AG09319 (cell line): ENCODE data around the gene KLF13.
A peak's percentile ranks its signal among the peaks of the same experiment; 100 is the strongest.

Experiments used
- DNase-seq: peaks from one replicate; pipeline ENCODE4 v3.0.0-alpha.2; 2010; ENCODE audit warnings: low read depth; ENCODE audit errors: extremely low read depth
- TF ChIP-seq, protein P1 (sequence below): IDR thresholded peaks from 2 replicates; pipeline ENCODE4 v1.5.1; 2011; ENCODE audit warnings: low read depth, mild to moderate bottlenecking, inconsistent platforms, low read length, moderate library complexity

KLF13 gene

DNA sequence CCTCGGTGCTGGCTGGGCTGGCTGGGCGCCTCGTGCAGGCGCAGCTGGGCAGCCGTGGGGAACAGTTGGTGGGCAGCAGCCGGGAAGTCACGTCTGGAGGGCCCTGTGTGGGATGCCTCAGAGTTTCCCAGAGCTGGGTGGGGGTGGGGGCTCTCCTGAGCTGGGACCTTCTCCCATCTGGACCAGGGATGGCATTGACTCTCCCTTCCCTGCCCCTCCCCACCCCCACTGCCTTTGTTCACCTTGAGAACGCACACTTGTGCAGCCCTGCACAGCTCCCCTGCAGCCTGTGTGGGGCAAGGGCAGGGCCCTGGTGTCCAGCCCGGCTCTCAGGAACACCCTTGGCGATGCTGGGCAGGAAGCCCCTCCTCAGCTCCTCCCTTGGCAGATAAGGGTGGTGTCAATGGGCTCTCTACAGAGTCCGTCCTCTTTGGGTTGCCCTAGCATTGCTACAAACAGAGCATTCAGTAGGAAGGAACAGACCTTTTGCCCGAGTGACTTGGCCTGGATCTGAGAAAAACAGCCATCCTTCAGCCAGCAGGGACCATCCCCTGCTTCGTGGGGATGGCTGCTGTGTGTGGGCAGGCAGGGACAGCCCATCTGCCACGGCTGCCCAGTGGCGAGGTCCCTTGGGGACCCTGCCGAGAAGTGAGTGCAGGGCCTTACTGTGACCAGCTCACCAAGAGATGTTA is 25.5 kb upstream of the KLF13 start:
- TF ChIP-seq, protein P1, sequence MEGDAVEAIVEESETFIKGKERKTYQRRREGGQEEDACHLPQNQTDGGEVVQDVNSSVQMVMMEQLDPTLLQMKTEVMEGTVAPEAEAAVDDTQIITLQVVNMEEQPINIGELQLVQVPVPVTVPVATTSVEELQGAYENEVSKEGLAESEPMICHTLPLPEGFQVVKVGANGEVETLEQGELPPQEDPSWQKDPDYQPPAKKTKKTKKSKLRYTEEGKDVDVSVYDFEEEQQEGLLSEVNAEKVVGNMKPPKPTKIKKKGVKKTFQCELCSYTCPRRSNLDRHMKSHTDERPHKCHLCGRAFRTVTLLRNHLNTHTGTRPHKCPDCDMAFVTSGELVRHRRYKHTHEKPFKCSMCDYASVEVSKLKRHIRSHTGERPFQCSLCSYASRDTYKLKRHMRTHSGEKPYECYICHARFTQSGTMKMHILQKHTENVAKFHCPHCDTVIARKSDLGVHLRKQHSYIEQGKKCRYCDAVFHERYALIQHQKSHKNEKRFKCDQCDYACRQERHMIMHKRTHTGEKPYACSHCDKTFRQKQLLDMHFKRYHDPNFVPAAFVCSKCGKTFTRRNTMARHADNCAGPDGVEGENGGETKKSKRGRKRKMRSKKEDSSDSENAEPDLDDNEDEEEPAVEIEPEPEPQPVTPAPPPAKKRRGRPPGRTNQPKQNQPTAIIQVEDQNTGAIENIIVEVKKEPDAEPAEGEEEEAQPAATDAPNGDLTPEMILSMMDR, result no peak
- DNase-seq, result no peak

DNA sequence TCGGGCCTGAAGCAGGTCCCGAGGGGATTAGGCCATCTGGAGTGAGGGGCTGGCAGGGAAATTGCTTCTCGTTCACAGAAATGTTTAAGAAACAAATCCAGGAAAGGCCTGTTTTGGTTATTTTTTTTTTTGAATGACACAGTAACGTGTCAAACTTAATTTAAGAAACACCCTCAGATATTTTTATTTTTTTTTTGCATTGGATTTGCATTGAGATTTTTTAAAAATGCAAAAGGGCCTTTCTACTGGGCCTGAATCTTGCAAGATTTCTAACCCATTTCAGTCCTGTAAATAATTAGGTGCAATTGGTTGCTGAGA is 25.0 kb upstream of the KLF13 start:
- no peak for DNase-seq
- TF ChIP-seq, protein P1, result no peak

DNA sequence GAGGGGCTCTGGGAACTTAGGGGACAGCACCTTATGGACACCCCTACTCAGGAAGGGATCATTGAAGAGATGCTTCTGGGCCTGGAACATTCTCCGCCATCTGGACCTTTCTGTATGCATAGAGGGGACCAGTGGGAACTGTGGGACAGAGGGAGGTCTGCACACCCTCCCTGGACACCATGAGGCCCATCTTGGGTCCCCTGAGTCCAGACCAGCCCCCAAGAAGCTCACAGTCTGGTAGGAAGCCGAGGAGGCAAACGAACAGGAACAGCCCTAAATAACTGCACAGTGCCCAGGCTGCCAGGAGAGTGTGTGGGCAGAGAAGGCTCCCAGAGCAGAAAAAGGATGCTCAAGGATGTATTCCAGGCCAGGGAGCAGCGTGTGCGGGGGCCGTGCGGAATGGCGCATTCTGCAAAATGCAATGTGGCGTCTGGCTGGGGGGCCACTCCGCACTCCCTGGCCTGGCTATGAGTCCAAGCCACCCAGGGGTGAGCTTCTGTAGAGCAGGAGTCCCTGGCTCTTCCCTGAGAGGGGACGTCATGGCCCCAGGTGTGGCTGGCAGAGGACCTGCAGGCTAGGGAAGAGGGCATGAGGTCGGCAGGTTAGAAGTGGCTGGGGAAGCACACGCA is 24.5 kb upstream of the KLF13 start:
- TF ChIP-seq, protein P1, result no peak
- no peak for DNase-seq

DNA sequence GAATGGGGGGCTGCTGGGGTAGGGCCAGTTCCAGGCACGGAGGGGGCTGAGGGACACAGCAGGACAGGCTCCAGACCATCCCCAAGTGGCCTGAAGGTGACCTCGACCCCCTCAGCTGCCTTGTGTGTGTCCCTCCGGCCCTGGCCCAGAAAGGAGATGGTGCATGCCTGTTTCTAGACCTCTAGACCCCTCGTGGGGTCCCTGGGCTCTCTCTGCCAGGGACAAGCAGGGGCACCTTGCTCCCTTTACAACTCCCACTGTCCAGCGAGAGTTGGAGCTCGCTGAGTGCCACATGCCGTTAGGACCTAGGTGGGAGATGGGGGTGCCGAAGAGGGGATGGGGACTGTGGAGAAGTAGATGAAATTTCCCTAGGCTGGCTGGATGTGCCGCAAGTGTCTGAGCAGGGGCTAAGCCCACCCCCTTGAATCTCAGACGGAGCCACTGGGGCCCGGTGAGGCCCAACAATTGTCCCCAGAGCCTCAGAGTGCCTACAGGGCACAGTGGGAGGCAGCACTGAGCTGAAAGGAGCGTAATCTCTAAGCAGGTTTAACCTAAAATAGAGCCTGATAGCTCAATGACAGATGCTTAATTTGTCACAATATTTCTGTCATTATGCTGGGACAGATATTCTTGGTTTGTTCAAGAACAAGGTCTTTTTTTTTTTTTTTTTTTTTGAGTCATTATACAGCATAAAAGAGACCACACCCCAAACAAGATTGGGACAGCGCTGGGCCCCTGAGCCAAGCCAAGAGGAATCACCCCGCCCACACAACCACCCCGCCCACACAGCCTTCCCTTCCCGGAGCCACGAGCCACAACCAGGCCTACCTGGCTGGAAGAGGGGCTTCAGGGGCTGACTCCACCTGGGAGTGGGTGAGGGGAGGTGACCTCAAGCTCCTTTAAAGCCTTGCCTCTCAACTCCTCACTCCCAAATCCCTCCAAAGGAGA is 23.6 kb upstream of the KLF13 start:
- no peak for DNase-seq
- TF ChIP-seq, protein P1, result peak; percentile 6

DNA sequence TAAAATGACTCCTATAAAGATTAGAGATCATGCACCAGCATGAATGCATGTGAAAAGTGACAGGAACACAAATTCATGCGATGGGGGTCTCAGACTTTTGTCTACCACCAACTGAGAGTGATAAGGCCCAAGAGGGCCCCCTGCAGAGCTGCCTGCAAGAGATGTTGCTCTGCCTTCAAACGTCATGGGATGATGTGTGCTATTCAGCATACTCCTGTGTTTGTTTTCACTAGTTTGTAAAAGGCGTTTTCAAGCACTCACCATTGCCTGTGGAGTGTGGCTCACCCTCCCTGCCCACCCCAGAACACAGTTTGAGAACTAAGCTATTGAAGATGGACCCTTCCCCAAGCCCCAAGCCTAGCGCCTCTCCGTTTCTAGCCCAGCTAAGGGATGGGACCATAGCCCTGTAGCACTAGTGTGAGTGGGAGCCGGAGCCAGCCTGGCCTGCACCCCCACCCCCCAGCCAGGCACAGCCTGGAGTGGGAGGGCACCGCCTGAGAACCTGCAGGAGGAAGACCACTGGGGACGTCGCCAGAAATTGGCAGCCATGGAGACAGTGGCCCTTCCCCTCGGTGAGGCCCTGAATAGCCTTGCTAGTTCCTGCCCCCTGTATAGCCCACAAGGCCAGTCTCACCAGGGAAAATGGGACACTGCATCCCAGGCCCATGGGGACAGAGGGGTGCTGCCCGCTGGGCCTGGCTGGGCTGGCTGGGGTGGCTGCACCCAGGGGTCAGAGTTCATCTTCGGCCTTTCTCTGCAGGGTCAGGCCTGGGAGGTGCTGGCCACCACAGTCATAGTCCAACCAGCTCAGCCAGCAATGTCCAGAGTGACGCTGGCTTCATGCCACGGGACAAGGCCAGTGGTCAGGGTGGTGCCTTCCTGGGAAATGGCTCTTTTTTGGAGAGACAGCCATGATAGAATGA is 22.6 kb upstream of the KLF13 start:
- TF ChIP-seq, protein P1, result no peak
- no peak for DNase-seq

DNA sequence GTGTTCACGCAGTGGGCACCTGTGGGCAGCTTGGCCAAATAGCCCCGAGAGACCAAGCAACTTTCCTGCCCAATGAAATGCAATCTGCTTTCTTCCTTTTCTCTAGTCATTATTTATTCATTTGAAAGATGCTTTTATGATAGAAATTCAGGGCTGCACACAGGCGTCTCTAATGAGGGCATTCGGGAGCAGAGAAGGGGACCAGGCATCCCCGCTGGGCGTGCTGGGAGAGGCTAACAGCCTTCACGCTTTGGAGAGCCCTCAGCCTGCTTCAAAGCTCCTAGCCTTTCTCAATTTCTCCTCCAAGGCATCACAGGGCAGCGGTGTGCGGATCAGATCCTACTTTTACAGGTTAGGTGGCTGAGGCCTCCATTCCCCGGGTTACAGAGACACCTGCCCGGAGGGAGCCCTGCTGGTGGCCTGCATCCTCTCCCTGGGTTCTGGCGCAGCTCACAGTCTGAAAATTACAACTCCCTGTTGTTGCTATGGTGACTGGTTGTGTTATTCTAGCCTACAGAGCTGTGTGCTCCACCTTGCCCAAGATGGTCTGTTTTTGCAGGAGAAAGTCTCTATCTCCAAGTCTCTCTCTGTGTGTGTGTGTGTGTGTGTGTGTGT is 21.8 kb upstream of the KLF13 start:
- no peak for DNase-seq
- TF ChIP-seq, protein P1, result no peak
